ENCODE data around the gene EDC3.
"Not testable (repeated sequence)": the region's sequence is repeated elsewhere in the genome, so short reads cannot be mapped to it uniquely, and the experiment has no call there.

EDC3 gene

GRCh38 chr15:74695597-74696397 is at the start of gene EDC3:
TSS of gene EDC3 (minus strand) at chr15:74696024. CDS start at chr15:74675124, 20,900 bp downstream.
- peak; percentile 87 for DNase-seq

GRCh38 chr15:74742422-74742821 is 46.6 kb upstream of the EDC3 start:
- DNase-seq = no peak

- not testable (repeated sequence) for DNase-seq
Measured at GRCh38 chr15:74738239-74738638, 42.4 kb upstream of the EDC3 start.

- DNase-seq = no peak
Measured at GRCh38 chr15:74735305-74735704, 39.5 kb upstream of the EDC3 start.

GRCh38 chr15:74733269-74733668 is 37.4 kb upstream of the EDC3 start:
- DNase-seq = no peak

GRCh38 chr15:74732846-74733245 is 37.0 kb upstream of the EDC3 start:
- DNase-seq = no peak

GRCh38 chr15:74730619-74731316 is 34.9 kb upstream of the EDC3 start:
- DNase-seq = no peak

- DNase-seq = not testable (repeated sequence)
Measured at GRCh38 chr15:74729372-74729771, 33.5 kb upstream of the EDC3 start.

- DNase-seq = not testable (repeated sequence)
Measured at GRCh38 chr15:74728699-74729098, 32.9 kb upstream of the EDC3 start.

- DNase-seq = no peak
Measured at GRCh38 chr15:74727727-74728126, 31.9 kb upstream of the EDC3 start.

GRCh38 chr15:74726774-74727164 is 30.9 kb upstream of the EDC3 start:
- no peak for DNase-seq

- peak; percentile 35 to 44 for DNase-seq
Measured at GRCh38 chr15:74725845-74726773, 30.3 kb upstream of the EDC3 start.

- peak; percentile 34 to 36 for DNase-seq
Measured at GRCh38 chr15:74725225-74725774, 29.5 kb upstream of the EDC3 start, which contains the start of gene CYP1A1. TSS of gene CYP1A1 (minus strand) at chr15:74725528. CDS start at chr15:74723097, 2,431 bp downstream.

GRCh38 chr15:74724570-74725224 is 28.9 kb upstream of the EDC3 start:
- no peak for DNase-seq

GRCh38 chr15:74723754-74724334 is 28.0 kb upstream of the EDC3 start:
- no peak for DNase-seq

GRCh38 chr15:74723187-74723586 is 27.4 kb upstream of the EDC3 start:
- DNase-seq = no peak

- DNase-seq = no peak
Measured at GRCh38 chr15:74722591-74722990, 26.8 kb upstream of the EDC3 start.

- DNase-seq = no peak
Measured at GRCh38 chr15:74716651-74717050, 20.8 kb upstream of the EDC3 start.

- no peak for DNase-seq
Measured at GRCh38 chr15:74712311-74712710, 16.5 kb upstream of the EDC3 start.

- DNase-seq = no peak
Measured at GRCh38 chr15:74710319-74711094, 14.7 kb upstream of the EDC3 start.

GRCh38 chr15:74709892-74710291 is 14.1 kb upstream of the EDC3 start:
- DNase-seq = no peak

All from activated CD4-positive, alpha-beta T cell treated with anti-CD3 and anti-CD28 coated beads for 4 hours (primary cell).